Measurements from ENCODE around the gene TSPO2. TPM values are rescaled to one million over a fixed set of nuclear protein-coding genes. Genes with fewer than 3 reads are reported as not detected.

TSPO2 gene
- total and polyA plus RNA-seq, 2 donors (not counting 3 experiments of a cell fraction or from before 2014, with no cell fraction given), result not detected

GRCh38 chr6:41038205-41038604, 4.1 kb upstream of the TSPO2 start:
- dilution Hi-C loops (cut with MboI; ENCODE audit: extremely low pct_ligation_motif_present, low sequenced_read_pairs), result no loop called here
- POLR2A ChIA-PET, result no interaction called here
- no peak for FAIRE-seq
- Histone ChIP-seq H3K9me3 (replicated peaks; ENCODE audit: control insufficient read depth, insufficient read depth, low read length) (no peaks in the 10 kb centered on the region), H3K27ac (ENCODE audit: insufficient read depth, low read depth, low read length) (no peak overlapping the region), H2AFZ (ENCODE audit: low read depth, low read length) (no peak overlapping the region), H3K4me1 (ENCODE audit: control insufficient read depth, extremely low read depth, insufficient read depth, low read length) (peaks cover 2% of the 10 kb centered on the region), H4K20me1 (replicated peaks; ENCODE audit: control insufficient read depth, extremely low read depth, insufficient read depth, low read length) (no peaks in the 10 kb centered on the region), H3K4me2 (ENCODE audit: insufficient read depth, low read length) (no peak overlapping the region), H3K27me3 (ENCODE audit: control insufficient read depth in 2 of 2, insufficient read depth in 2 of 2, low read length in 2 of 2) (peaks cover 0 to 2% of the 10 kb centered on the region in 2 experiments), H3K9ac (replicated peaks; ENCODE audit: extremely low read depth, insufficient read depth, low read length) (no peak overlapping the region), H3K79me2 (ENCODE audit: control insufficient read depth, insufficient read depth, low read length) (no peaks in the 10 kb centered on the region), H3K9me1 (replicated peaks; ENCODE audit: control insufficient read depth, extremely low read depth, insufficient read depth, low read length) (no peaks in the 10 kb centered on the region), H3K36me3 (ENCODE audit: control insufficient read depth in 2 of 2, extremely low read depth in 1 of 2, insufficient read depth in 2 of 2, low read length in 2 of 2) (no peaks in the 10 kb centered on the region), H3K4me3 (replicated peaks in 1 of 3; ENCODE audit: insufficient read depth in 1 of 3, low read depth in 1 of 3, low read length in 3 of 3) (no peak overlapping the region)
- intact Hi-C loops (cut with micrococcal nuclease), result no loop called here
- TF ChIP-seq JUN (IDR thresholded peaks at IDR 0.05; ENCODE audit: borderline replicate concordance, insufficient read depth, insufficient read length, low read depth), result no peak
- TF ChIP-seq GATA2 (IDR thresholded peaks at IDR 0.05; ENCODE audit: insufficient read depth, insufficient read length, low read depth, low read length), result no peak
- no peak for TF ChIP-seq CTCF (IDR thresholded peaks at IDR 0.05; ENCODE audit: extremely low read depth in 1 of 2, insufficient read depth in 1 of 2, low read depth in 1 of 2, low read length in 2 of 2)
- no peak for TF ChIP-seq FOS (IDR thresholded peaks at IDR 0.05; ENCODE audit: borderline replicate concordance, insufficient read depth, low read length)
- TF ChIP-seq MAX (IDR thresholded peaks at IDR 0.05; ENCODE audit: insufficient read depth, insufficient read length), result no peak
- no peak for TF ChIP-seq POLR2AphosphoS5 (IDR thresholded peaks at IDR 0.05; ENCODE audit: insufficient read depth, low read depth, low read length)
- TF ChIP-seq MYC (IDR thresholded peaks at IDR 0.05; ENCODE audit: low read depth, low read length), result no peak
- no peak for TF ChIP-seq POLR2A (IDR thresholded peaks at IDR 0.05; ENCODE audit: low read depth, low read length)
- no peak for TF ChIP-seq EZH2 (IDR thresholded peaks at IDR 0.05; ENCODE audit: borderline replicate concordance, low read depth, low read length, severe bottlenecking)
- DNase-seq (ENCODE audit: low read depth, low spot score), result no peak
- CTCF ChIA-PET, result interaction anchor here (1.1 to 2.9 kb wide), 4 partner anchors 11 to 144 kb away, joined by 3 to 22 read pairs (median 16); no protein-coding TSS in a partner anchor
- BruUV-seq (replicated peaks), result no TSS peak
